Measurements from ENCODE around the gene TBC1D22A.

Gene TBC1D22A

DNA sequence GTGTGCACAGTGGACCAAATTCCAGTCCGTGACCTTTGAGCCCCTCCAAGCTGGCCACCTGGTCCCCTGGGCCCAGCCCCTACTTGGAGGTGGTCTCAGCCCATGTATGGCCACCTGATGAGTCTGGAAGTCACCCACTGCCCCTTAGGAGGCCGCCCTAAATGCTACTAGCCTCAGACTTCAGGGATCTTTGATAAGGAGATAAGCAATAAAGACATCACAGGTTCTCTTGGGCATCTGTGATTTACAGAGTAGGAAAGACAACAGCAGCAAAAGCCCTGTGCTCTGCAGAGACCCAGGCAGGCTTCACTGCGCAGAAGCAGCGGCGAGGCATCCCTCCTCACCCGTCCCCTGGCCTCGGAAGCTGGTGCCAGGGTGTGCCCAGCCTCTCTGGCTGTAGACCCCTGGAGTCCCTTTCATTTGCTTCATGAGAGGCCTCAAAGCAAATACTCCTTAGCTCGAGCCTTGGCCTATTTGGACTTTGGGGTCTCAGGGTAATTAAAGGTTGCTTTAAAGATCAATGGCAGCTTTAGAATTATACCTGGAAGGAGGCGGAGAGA, 360.1 kb downstream of the TBC1D22A start:
- no peak for DNase-seq (ENCODE audit: low read depth in 2 of 2)

DNA sequence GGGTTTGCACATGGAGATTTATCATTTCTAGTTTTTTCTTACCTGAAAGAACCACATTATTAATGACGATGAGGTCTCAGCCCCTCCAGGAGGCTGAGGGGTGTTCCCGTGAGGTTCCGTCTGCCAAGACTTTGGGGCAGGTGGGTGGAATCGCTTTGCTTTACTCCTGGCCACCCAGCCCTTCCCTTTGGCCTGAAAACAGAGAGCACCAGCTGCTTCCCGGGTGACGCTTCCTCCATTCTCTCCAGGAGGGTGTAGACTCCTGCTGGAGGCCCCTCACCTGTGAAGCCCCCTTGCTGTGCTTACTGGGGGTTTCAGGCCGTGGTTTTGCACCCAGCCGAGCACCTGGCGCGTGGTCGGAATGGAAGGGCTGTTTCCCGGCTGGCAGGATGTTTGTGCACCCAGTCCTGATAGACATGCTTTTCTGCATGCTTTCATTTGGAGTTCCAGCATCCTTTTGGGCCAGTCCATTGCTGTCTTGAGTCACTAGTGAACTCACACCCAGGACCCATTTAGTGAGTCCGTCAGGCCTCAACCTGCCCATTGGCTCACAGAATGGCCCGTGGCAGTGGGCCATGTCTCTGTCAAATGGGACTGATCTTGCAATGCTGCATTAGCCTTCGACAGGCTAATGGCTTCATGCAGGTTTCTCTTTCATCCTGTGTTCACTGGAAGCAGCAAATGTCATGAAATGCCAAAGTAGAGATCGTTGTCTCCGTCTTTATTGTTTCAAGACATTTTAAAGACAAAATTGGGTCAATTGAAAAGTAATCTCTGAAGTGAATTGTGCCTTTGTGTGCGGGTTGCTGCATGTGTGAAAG, 360.8 kb downstream of the TBC1D22A start:
- no peak for DNase-seq (ENCODE audit: low read depth in 2 of 2)

DNA sequence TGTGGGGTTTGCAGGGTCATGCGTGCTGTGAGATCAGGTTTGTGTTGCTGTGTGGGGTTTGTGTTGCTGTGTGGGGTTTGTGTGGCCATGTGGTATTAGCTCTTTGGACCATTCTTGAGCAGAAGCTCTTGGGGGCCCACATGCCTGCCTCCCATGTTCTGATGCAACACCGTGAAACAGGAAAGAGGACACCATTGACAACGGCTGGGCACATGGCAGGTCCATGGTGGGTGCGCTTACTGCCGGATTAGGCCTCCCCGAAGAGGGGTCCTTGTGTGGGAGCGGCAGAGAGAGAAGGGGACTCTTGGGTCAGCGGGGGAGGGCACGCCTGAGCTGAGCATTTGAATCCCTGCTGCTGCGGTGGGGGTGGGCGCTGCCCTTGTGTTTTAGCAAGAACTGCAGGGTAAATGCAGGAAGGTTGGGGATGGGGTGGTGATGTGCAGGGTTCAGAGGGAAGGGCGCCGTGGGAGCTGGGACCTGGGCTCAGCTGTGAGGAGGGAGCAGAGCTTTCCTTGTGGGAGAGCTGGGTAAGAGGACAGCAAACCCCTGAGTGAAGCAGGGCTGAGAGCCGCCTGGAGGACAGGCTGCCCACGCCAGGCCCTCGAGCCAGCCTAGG, 361.5 kb downstream of the TBC1D22A start:
- no peak for DNase-seq (ENCODE audit: low read depth in 2 of 2)

DNA sequence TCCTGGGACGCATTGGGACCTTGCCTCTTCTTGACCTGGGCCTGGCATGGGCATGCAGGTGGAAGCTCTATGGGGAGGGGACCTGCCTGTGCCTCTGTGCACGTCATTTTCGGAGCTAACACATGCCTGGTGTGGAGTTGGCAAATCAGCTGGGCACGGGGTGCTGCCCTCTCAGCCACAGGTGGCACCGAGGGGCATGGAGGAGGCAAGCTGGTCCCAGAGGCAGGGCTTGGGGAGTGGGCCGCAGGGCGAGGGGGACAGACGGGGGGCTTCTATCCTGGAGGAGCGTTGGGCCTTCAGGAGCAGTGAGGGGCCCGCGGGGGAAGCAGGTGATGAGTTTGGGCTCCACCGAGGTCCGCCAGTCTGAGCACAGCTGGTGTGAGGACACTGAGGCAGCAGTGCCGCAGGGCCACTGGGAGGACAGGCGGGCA, 362.0 kb downstream of the TBC1D22A start:
- DNase-seq (ENCODE audit: low read depth in 2 of 2): no peak

DNA sequence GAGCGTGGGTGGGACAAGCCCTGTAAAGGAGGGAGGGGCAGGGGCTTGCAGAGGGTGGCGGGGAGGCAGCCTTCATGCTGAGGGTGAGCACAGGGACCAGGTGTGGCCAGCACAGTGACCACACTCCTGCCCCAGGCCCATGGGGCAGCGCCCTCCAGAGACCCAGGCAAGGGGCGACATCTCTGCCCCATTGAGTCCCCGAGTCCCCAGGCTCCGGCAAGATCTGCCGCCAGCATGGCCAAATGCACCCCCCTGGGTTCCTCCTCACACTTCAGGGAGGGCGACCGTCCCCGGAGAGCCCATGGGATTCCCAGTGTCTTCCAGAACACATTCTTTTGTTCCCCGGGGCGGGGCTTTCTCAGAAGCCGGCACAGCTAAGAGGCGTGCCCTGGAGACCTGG, 362.5 kb downstream of the TBC1D22A start:
- DNase-seq (ENCODE audit: low read depth in 2 of 2): no peak

DNA sequence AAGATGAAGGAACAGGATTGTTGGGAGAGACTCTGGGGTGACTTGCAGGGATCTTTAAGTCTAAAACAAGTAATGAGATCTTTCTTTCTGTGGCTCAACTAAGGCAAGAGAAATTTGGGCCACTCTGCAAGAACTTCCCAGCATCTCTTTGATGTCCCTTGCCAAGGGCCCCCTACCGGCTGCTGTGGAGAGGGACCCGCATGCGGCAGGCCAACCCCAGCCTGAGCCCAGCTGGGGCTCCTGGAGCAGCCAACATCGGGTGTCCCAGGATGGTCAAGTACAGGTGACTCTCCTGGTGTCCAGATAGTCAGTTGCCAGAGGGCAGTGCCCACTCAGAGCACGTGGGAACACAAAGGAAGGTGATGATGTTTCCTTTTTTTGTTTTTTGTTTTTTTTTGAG, 363.2 kb downstream of the TBC1D22A start:
- no peak for DNase-seq (ENCODE audit: low read depth in 2 of 2)

DNA sequence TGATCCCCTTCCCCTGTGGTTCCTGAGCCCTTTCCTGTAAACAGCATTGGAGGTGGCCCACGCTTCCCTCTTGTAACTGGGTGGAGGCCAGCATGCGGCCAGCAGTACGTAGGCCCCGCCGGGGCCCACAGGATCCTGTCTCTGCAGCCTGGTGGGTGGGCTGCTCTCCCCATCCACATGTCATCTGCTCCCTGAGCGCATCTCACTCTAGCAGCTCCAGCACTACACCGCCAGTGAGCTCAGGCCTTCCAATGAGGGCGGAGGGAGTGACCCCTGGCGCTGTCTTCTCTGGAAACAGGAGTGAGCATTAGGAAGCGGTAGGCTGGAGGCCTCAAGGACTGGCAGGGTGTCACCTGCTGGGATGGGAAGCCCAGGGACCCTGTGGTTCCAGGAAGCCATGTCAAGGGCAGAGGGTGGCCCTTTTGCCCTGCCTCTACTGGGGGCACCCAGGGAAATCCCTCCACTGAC, 363.9 kb downstream of the TBC1D22A start:
- DNase-seq (ENCODE audit: low read depth in 2 of 2): no peak

DNA sequence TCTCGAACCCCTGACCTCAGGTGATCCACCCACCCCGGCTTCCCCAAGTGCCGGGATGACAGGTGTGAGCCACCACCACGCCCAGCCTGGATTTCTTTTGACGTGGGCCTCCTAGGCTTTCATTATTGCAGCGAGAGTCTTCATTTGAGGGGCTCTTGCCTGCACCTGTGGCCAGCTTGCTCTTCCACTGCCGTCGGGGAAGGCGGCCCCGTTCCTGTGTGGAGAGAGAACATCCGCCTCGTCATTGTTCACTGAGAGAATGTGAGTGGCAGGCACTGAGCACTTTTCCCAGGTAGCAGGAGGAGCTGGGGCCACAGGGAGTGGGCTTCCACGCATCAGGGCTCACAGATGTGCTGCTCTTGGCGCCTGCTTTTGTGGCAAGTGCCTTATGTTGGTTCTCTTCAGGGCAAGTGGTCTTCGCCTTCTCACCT, 365.0 kb downstream of the TBC1D22A start:
- no peak for DNase-seq (ENCODE audit: low read depth in 2 of 2)

DNA sequence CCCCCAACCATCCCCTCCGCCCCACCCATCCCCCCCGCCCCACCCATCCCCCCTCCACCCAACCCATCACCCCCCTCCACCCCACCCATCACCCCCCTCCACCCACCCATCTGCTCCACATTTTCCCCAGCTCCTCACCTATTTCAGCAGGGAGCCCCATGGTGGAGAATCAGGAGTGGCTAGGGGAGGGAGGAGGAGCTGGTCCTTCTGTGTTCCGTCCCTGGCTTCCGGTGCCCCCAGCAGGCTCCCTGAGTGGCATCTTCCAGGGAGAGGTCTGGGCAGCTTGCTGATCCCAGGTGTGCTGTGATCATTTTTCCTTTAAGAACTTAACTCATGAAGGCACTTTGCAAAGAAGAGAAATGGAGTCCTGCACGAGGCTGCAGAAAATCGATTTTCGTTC, 365.8 kb downstream of the TBC1D22A start:
- no peak for DNase-seq (ENCODE audit: low read depth in 2 of 2)

DNA sequence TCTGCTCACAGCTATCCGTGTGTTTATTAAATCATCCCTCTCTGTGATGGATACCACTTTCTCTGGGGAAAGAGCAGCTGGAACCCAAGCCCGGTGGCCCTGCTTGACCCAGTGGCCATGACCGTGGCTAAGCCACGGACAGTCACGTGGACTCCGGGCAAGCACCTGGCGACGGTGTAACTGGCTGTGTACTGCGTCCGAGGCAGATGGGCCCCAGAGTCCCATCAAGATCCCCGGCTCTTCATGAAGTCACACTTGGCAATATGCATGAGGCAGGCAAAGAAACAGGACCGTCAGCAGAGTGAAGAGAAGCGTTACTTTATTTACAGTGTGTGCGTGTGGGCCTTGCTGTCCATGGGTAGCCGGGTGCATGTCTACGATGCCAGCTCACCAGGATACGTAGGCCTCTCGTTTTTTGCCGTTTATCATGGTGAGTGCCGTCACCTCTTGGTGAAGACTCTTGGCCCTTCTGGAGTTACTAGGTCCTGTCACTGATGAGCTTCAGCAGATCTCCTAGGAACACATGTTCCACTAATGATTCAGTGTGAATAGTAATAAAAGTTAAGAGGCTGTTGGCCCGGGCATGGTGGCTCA, 366.3 kb downstream of the TBC1D22A start:
- DNase-seq (ENCODE audit: low read depth in 2 of 2): no peak

DNA sequence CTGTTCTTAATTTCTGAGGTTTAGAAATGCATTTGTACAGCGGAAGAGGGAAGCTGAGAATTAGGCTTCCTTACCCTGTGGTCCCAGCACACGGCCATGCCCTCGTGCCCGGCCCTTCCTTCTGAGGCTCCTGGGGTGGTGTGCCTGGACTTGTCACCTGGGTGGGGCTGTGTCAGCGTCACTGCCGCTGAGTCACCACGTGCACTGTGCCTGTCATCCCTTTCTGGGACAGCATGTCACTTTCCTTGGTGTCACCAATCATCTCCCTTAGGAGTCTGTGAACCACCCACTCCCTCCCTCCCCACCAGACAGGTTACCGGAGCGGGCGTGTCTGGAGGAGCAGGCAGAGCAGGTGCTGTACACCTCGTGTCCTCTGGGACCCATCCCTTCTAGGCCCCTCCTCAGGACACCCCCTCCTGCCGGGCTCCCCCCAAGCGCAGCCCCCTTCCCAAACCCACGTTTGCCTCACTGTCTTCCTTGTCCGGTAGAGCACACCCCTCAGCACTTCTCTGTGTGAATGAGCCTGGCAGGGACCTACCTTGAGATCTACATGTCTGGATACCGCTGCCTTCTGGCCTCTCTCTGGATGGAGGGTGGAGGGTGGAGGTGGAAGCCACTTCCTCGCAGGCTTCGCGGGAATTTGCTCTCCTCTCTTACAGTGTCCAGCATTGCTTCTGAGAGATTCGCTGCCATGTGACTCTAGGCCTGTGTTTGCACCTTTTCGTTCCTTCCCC, 367.6 kb downstream of the TBC1D22A start:
- DNase-seq (ENCODE audit: low read depth in 2 of 2): peak in 1 of 2 donors; percentile 7

DNA sequence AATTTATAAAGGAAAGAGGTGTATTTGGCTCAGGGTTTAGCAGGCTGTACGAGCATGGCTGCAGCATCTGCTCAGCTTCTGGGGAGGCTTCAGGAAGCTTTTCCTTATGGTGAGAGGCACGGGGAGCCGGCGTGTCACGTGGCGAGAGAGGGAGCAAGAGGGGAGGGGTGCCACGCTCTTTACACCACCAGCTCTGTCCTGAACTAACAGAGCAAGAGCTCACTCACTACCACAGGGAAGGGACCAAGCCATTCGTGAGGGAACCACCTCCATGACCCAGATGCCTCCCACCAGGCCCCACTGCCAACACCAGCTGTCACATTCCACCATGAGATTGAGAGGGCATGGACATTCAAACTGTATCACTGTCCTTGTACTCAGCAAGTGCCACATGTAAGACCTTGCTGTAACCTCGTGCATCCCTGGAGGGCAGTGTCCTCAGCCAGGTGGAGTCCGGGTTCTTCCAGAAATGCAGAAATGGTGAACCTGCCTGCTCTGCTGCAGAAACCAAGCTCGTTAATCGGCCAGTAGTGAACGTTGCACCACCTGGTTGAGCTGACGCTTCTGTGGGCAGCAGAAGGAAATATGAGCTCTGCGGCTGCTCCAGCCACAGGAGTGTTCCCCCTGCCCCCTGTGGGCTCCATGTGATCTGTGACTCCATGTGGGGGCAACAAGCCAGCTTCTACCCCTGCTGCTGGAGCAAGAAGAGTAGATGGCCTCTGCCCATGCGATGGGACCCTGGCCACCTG, 368.6 kb downstream of the TBC1D22A start:
- no peak for DNase-seq (ENCODE audit: low read depth in 2 of 2)

DNA sequence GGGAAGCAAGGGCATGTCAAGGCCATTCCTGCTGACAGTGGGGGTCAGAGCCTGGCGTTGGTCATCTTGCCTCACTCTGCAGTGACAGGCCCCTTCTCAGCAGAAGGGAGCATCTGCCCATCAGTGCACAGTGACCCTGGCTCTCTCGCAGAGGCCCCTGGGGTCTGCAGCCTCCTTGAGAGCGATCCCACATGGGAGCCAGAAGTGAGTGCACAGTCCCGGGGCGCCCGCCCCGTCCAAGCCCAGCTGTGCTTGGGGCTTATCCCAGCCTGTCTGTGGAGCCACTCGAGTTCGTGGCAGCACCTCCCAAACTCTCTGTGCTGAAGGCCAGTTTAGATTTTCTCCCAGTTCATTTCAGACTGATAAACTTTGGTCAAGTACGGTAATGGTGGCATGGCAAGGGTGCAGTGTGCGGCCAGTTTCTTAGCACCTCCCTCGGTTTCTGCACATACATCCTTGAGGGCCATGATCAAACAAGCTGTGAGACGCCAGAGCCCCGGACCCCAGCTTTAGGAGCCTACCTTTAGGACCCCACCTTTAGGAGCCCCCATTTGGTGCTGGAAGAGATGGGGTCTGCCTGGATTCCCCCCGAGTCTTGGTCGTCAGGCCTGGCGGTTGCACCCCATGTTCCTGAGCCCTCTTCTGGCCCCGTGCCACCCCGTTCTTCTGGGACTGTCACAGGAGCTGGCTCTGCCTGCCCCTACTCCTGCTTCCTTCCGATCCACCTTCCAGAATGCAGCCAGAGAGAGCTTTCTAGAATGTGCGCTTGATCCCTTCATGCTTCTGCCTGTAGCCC, 369.4 kb downstream of the TBC1D22A start:
- DNase-seq (ENCODE audit: low read depth in 2 of 2): no peak

DNA sequence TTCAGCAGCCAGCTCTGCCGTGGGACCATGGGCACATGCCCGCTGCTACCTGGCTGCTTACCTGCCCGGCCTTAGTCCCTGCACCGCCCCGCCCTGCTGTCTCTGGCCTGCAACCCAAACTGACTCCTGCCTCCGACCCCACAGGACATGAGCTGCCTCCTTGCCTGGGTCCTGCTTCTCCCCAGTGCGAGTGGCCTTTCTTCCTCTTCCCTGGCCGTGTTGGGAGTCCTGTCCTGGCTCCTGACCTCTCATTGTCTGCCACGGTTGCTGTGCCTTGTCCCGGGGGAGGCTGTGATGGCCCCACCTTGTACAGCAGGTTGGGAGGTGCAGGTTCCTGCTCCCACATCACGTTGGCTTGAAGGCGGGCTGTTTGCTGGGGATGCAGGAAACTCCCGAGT, 370.0 kb downstream of the TBC1D22A start:
- DNase-seq (ENCODE audit: low read depth in 2 of 2): no peak

DNA sequence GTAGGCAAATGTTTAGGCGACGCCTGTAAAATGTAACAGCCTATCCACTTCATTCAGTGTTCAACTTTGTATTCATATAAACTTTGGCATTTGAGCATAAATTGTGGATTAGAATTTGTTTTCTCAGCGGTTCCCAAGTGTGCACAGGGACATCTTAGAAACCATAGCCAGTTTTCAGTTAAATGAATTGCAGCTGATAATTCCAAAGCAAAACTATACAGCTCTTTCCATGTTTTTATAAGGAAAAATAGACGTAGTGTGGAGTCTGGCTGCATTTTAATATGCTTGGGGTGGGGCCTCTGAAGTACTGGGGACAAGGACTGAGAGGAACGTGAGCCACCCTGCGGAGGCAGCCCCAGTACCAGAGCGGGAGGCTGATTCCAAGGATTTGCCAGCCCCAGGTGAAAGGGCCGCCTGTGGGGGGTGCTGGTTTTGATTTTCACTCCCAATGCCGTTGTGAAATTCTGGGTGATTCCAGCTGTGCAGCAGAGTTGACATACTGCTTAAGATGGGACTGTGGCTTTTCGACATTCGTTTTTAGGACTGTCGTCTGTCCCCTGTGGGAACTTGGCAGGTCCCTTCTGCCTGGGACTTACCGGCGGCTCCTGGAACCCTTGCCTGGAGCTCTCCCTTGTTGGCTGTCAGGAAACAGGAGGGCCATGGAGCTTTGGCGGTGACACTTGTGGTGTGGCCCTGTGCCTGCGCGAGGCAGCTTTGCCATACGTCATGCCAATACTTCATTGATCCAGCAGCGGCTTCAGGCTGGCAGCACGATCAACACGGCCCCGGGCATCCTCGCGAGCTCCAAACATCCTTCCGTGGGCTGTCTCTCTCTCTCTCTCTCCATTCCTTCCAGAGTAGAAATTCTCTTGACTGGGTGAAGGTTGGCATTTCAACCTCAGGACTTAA, 370.9 kb downstream of the TBC1D22A start:
- DNase-seq (ENCODE audit: low read depth in 2 of 2): no peak

DNA sequence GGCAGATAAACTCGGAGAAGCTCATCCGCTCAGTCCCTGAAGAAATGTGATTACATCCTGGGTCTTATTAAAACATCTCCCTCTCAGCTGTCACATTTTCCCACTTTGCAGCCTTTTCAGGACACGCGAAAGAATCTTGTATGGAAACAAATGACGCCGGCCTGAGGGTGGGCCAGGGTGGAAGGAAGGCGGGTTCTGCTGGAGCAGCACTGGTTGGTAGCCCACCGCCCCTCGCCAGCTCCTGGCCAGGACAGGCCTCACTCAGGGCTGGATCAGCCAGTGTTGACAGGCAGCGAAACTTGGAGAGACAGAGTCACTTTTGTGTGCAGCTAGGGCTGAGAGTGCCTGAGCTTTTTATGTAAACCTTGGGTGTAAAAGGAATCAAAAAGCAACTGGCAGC, 371.8 kb downstream of the TBC1D22A start:
- no peak for DNase-seq (ENCODE audit: low read depth in 2 of 2)

DNA sequence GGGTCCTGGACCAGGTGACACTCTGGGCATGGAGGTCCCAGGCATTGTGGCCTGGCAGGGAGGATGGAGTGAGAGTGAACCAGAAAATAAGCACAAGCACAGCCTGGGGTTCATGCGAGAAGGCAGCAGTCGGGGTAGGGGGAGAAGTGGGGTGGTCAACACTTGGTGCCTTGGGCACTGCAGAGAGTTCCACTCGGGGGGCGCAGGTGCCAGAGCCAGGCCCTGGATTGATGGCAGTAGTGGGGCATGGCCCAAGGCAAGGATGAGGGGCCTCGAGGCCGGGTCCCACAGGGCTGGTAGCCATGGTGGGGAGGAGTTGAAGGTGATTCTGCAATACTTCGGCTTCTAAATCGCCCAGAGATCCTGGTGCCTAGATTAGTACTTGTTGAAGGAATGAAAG, 372.9 kb downstream of the TBC1D22A start:
- no peak for DNase-seq (ENCODE audit: low read depth in 2 of 2)

DNA sequence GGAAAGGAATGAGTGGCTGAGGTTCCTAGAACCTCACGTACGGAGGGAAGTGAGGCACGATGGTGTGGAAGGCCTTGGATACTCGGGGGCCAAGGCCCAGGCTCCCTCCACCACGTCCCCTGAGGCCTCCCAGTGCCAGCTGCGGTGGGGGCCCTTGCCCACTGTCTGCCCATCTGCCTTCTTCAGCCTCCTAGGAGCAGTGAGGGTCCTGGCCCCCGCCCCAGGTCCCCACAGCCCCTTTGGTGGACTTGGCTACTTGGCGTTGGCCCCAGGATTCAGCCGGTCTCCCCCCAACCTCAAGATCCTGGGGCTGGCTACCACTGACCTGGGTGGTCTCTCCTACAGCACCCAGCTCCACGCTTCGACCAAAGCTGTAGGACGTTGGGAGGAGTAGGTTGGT, 373.6 kb downstream of the TBC1D22A start:
- no peak for DNase-seq (ENCODE audit: low read depth in 2 of 2)

DNA sequence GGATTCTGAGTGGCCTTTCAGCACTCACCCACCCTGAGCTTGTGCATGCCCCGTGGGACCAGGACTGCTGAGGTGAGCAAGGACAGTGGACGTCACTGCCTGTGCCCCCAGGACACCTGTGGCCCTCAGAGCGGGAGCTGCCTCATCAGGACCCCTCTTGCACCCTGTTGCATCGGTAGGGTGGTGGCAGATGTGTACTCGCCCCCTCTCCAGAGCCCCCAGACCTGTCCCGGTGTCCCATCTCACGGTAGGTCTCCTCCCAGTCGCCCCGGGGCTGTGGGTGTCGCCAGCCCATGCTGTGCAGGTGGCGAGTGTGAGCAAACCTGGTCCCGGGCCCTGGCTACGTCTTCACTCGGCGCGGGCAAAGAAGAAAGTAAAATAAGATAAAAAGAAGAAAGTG, 374.2 kb downstream of the TBC1D22A start:
- DNase-seq (ENCODE audit: low read depth in 2 of 2): no peak

Measured in stimulated activated CD4-positive, alpha-beta T cell treated with anti-CD3 and anti-CD28 coated beads, Interleukin-15, amount 100 ng/mL, for 48 hours (primary cell).